Heart left ventricle (tissue), 13 donors: ENCODE data around the gene SLC12A8.

ENCODE experiments used
- CTCF ChIP-seq, 12 donors: fragments of 200-600 bp; sonication (generic) in 4 of 12; IDR thresholded peaks; one replicate each; pipeline versions ENCODE4 v1.5.0 to v1.8.0; 2018 to 2022; ENCODE audit warnings: antibody characterized with exemption in 12 of 12, mild to moderate bottlenecking in 5 of 12
- POLR2A ChIP-seq, 2 donors: fragments of 450-650 bp; IDR thresholded peaks; one replicate each; pipeline ENCODE4 v1.6.1; 2017; ENCODE audit warnings: antibody characterized with exemption in 2 of 2, mild to moderate bottlenecking in 2 of 2, moderate library complexity in 2 of 2
- donor health status: ischemic (EF 13 %, LVEDD 7.1; RV severe dilation, severe dysfunction).
- donor health status: DM: no; HTN: yes; CAD: no.
- donor health status: DM: no; HTN: no; CAD: no.
- donor health status: ischemic (EF 25% LVEDD 6.9; RV normal size, moderate dysfunction).
- donor health status: ischemic (EF 25% LVEDD 5.7; RV mildly dilated, moderate dysfunction).
- donor health status: ischemic (EF 35%, LVEDD 5.7; RV mildly dilated, moderate dysfunction).
- donor health status: nonischemic (EF 11% LVEDD 7.7; RV severe dilation, severe dysfunction).
- donor health status: DM: yes; HTN: yes; CAD: no.
- donor health status: PGD.
- donor health status: ischemic (EF 29% LVEDD 5.4; RV normal size, mild dysfunction).
- donor health status: nonischemic (EF 23%, LVEDD 6.1; RV moderate dilation, normal function).

- TF ChIP-seq CTCF (IDR thresholded peaks at IDR 0.05) (no peak), POLR2A (IDR thresholded peaks at IDR 0.05) (no peak)
These were observed 173.1 kb downstream of the SLC12A8 start for GRCh38 chr3:125039131-125040100.
